Liver (tissue), 9 donors: ENCODE results near the gene RCOR1. TPM values are rescaled to one million over a fixed set of nuclear protein-coding genes. Genes with fewer than 3 reads are reported as not detected.
A peak's percentile ranks its signal among the peaks of the same experiment; 100 is the strongest.

Experiments used
- DNase-seq: peaks from one replicate; pipeline ENCODE4 v3.0.0-alpha.2; 2017; ENCODE audit warnings: low spot score
- H3K27ac ChIP-seq, 2 donors: one replicate each; pipeline ENCODE4 v1.7.0; 2013; ENCODE audit warnings: inconsistent platforms in 2 of 2, low read length in 2 of 2, control low read depth in 1 of 2, low read depth in 1 of 2, mild to moderate bottlenecking in 1 of 2
- H3K27me3 ChIP-seq, 4 donors: one replicate each; pipeline versions ENCODE4 v1.6.1 to v1.7.0; 2013; ENCODE audit warnings: low read length in 3 of 4, inconsistent platforms in 1 of 4, mild to moderate bottlenecking in 1 of 4, moderate library complexity in 1 of 4; ENCODE audit not compliant: control insufficient read depth in 4 of 4, insufficient read depth in 4 of 4
- H3K36me3 ChIP-seq, 4 donors: one replicate each; pipeline versions ENCODE4 v1.6.1 to v1.7.0; 2013; ENCODE audit warnings: low read length in 3 of 4, mild to moderate bottlenecking in 3 of 4, low read depth in 1 of 4, moderate library complexity in 1 of 4; ENCODE audit not compliant: control insufficient read depth in 4 of 4, insufficient read depth in 3 of 4
- H3K4me1 ChIP-seq, 4 donors: one replicate each; pipeline versions ENCODE4 v1.6.1 to v1.7.0; 2013; ENCODE audit warnings: low read length in 3 of 4, mild to moderate bottlenecking in 3 of 4, moderate library complexity in 1 of 4; ENCODE audit not compliant: control insufficient read depth in 4 of 4, insufficient read depth in 4 of 4
- H3K4me3 ChIP-seq, 3 donors: one replicate each; pipeline versions ENCODE4 v1.6.1 to v1.7.0; 2013; ENCODE audit warnings: low read length in 3 of 3, control low read depth in 1 of 3, low read depth in 1 of 3, mild to moderate bottlenecking in 1 of 3
- H3K9ac ChIP-seq, 2 donors: one replicate each; pipeline ENCODE4 v1.7.0; 2013; ENCODE audit warnings: low read length in 2 of 2, mild to moderate bottlenecking in 2 of 2, moderate library complexity in 2 of 2, control low read depth in 1 of 2, low read depth in 1 of 2
- H3K9me3 ChIP-seq, 4 donors: one replicate each; pipeline versions ENCODE4 v1.6.1 to v1.7.0; 2013; ENCODE audit warnings: low read length in 3 of 4; ENCODE audit not compliant: control insufficient read depth in 4 of 4
- ATF3 ChIP-seq: IDR thresholded peaks from 2 replicates; pipeline ENCODE4 v1.6.1; 2016; ENCODE audit warnings: antibody characterized with exemption
- EGR1 ChIP-seq, 2 donors: IDR thresholded peaks; 2 replicates each; pipeline ENCODE4 v1.6.1; 2016 to 2018; ENCODE audit warnings: antibody characterized with exemption in 2 of 2, low read depth in 2 of 2
- FOXA1 ChIP-seq: IDR thresholded peaks from 2 replicates; pipeline ENCODE4 v1.6.1; 2016; ENCODE audit warnings: antibody characterized with exemption
- GABPA ChIP-seq, 2 donors: IDR thresholded peaks in 1 of 2; conservative IDR thresholded peaks in 1 of 2; 2 replicates each; pipeline ENCODE4 v1.6.1; 2016; ENCODE audit warnings: antibody characterized with exemption in 2 of 2, mild to moderate bottlenecking in 1 of 2, moderate library complexity in 1 of 2
- HNF4A ChIP-seq, 2 donors: conservative IDR thresholded peaks; 2 replicates each; pipeline ENCODE4 v1.6.1; 2016; ENCODE audit warnings: antibody characterized with exemption in 2 of 2, mild to moderate bottlenecking in 2 of 2
- HNF4G ChIP-seq: IDR thresholded peaks from 2 replicates; pipeline ENCODE4 v1.6.1; 2016; ENCODE audit warnings: antibody characterized with exemption
- JUND ChIP-seq, 2 donors: IDR thresholded peaks; 2 replicates each; pipeline ENCODE4 v1.6.1; 2016; ENCODE audit warnings: antibody characterized with exemption in 2 of 2
- MAX ChIP-seq: IDR thresholded peaks from 2 replicates; pipeline ENCODE4 v1.6.1; 2016; ENCODE audit warnings: antibody characterized with exemption
- NR2F2 ChIP-seq: IDR thresholded peaks from 2 replicates; pipeline ENCODE4 v1.6.1; 2016; ENCODE audit warnings: antibody characterized with exemption
- RAD21 ChIP-seq, 2 donors: IDR thresholded peaks; 2 replicates each; pipeline ENCODE4 v1.6.1; 2016; ENCODE audit warnings: antibody characterized with exemption in 2 of 2, mild to moderate bottlenecking in 2 of 2
- REST ChIP-seq: IDR thresholded peaks from 2 replicates; pipeline ENCODE4 v1.6.1; 2016; ENCODE audit warnings: antibody characterized with exemption, mild to moderate bottlenecking
- TAF1 ChIP-seq: conservative IDR thresholded peaks from 2 replicates; pipeline ENCODE4 v1.6.1; 2016; ENCODE audit warnings: antibody characterized with exemption, mild to moderate bottlenecking
- ZBTB33 ChIP-seq: IDR thresholded peaks from 2 replicates; pipeline ENCODE4 v1.6.1; 2016; ENCODE audit warnings: antibody characterized with exemption
- WGBS: extraction: QIAGEN DNeasy Blood & Tissue Kit; methylation state at CpG from one replicate; pipeline ENCODE4 v1.1.7; 2013; 5-methylcytosine and 5-hydroxymethylcytosine counted together
- polyA plus RNA-seq, 2 donors: library from polyadenylated mRNA; stranded (reverse) in 1 of 2; unstranded in 1 of 2; fragments of 200-250 nt in 1 of 2; fragments of >200 nt in 1 of 2; fragmentation: Nextera tagmentation in 1 of 2; extraction: Ambion mirVana in 1 of 2; gene quantifications; one replicate each; pipeline versions ENCODE4 v1.2.1 to v1.2.3, GENCODE V29; 2013 to 2015
- total RNA-seq, 2 donors: library from RNA; depleted of rRNA; stranded (reverse); fragments of >200 nt; gene quantifications; one replicate each; pipeline ENCODE4 v1.2.3, GENCODE V29; 2014
- donor health status: healthy.
- donor health status: healthy.
- donor health status: healthy.
- donor health status: healthy.
- donor health status: healthy.

The RCOR1 gene
- total and polyA plus RNA-seq, 4 donors = 4.2 to 17.0 (median 5.7) TPM

- Histone ChIP-seq H3K27ac (no peak overlapping the region), H3K27me3 (no peaks in the 10 kb centered on the region), H3K4me3 (no peak overlapping the region), H3K36me3 (no peaks in the 10 kb centered on the region), H3K9ac (no peak overlapping the region), H3K9me3 (no peaks in the 10 kb centered on the region), H3K4me1 (peaks cover 0 to 3% (median 0%) of the 10 kb centered on the region in 4 donors)
- 98% methylated on average over 4 of the region's 4 CpGs for WGBS
- DNase-seq = no peak
- no peak for TF ChIP-seq MAX
- no peak for TF ChIP-seq ATF3
- TF ChIP-seq FOXA1 = no peak
- TF ChIP-seq TAF1 = no peak
- no peak for TF ChIP-seq HNF4G
- no peak for TF ChIP-seq REST
- no peak for TF ChIP-seq RAD21 (IDR thresholded peaks at IDR 0.05)
- no peak for TF ChIP-seq NR2F2
- TF ChIP-seq JUND (IDR thresholded peaks at IDR 0.05) = no peak
- TF ChIP-seq ZBTB33 = no peak
Observed at GRCh38 chr14:102654298-102654697, 61.8 kb downstream of the RCOR1 start.

- no peak for DNase-seq
- Histone ChIP-seq H3K9ac (no peak overlapping the region), H3K4me3 (no peak overlapping the region), H3K27me3 (no peaks in the 10 kb centered on the region), H3K9me3 (no peaks in the 10 kb centered on the region), H3K27ac (no peak overlapping the region), H3K4me1 (peaks cover 0 to 3% (median 0%) of the 10 kb centered on the region in 4 donors), H3K36me3 (no peaks in the 10 kb centered on the region)
- TF ChIP-seq JUND (IDR thresholded peaks at IDR 0.05) (peak in 1 of 2 donors; percentile 75), HNF4A (conservative IDR thresholded peaks at IDR 0.05) (peak in 1 of 2 donors; percentile 32), EGR1 (IDR thresholded peaks at IDR 0.05; ENCODE audit: low read depth in 2 of 2) (no peak)
Observed at GRCh38 chr14:102655137-102655536, 62.7 kb downstream of the RCOR1 start.

- H3K27me3 ChIP-seq = no peaks in the 10 kb centered on the region
- peaks cover 0 to 3% (median 1%) of the 10 kb centered on the region in 4 donors for H3K4me1 ChIP-seq
- no peak overlapping the region for H3K4me3 ChIP-seq
- 68% methylated on average over 4 of the region's 4 CpGs for WGBS
- TF ChIP-seq REST (no peak), MAX (no peak), GABPA (IDR thresholded peaks at IDR 0.05 in 1 of 2, conservative IDR thresholded peaks at IDR 0.05 in 1 of 2) (no peak)
- no peak overlapping the region for H3K27ac ChIP-seq
- no peak overlapping the region for H3K9ac ChIP-seq
- DNase-seq = no peak
- no peaks in the 10 kb centered on the region for H3K36me3 ChIP-seq
- no peaks in the 10 kb centered on the region for H3K9me3 ChIP-seq
Observed at GRCh38 chr14:102659797-102660196, 67.3 kb downstream of the RCOR1 start.
